ENCODE measurements around the gene TULP4. TPM values are rescaled to one million over a fixed set of nuclear protein-coding genes. Genes with fewer than 3 reads are reported as not detected.
A peak's percentile ranks its signal among the peaks of the same experiment; 100 is the strongest.

TULP4 gene
- total and polyA plus RNA-seq, 2 experiments from 2014 or later, result 20.0 to 118 TPM

DNA sequence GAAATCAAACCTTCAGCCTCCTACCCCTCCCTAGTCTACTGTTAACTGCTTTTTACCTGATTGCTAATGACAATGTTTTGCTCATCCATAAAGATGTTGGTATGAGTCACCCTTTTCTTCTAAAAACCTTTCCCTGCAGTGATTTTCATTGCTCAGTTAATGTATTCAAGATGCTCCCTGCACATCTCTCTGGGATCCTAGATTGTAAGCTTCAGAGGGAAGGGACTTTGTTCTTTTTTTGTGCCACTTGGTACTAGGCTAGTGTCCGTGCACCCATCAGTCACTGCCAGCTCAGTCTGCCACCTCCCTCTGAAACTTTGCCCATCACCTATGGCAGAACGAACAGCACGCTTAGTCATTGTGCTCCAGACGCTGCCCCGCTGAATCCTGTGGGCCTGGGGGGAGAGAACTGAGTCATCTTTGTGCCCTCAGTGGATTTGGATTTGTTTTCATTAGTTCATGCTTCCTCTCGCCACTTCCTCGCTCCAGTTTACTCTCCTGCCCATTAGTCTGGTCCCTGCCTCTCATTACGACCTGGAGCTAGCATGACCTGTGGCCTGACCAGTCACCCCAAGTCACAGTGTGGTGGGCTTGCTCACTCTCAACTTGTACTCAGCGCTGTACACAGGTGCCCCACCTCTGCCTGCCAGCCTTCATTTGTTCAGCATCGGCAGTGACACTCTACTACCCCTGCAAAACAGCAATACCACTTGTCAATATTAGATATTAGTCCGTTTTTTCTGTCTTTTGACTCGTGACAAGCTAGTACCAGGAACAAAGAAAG is 169.6 kb downstream of the TULP4 start:
- Histone ChIP-seq H3K4me3 (no peak overlapping the region), H3K36me3 (peaks cover 16% of the 10 kb centered on the region), H3K27me3 (no peaks in the 10 kb centered on the region), H3K27ac (no peak overlapping the region), H3K4me1 (ENCODE audit: low read depth) (no peaks in the 10 kb centered on the region), H3K9me3 (ENCODE audit: low read depth) (no peaks in the 10 kb centered on the region)
- peak in 1 of 2 donors; percentile 48 for DNase-seq (ENCODE audit: low read depth in 1 of 2, low spot score in 1 of 2)
- TF ChIP-seq CTCF (IDR thresholded peaks at IDR 0.05; ENCODE audit: low read depth, low read length), result no peak

- no peaks in the 10 kb centered on the region for H3K4me1 ChIP-seq (ENCODE audit: low read depth)
- H3K9me3 ChIP-seq (ENCODE audit: low read depth), result no peaks in the 10 kb centered on the region
- H3K27me3 ChIP-seq, result no peaks in the 10 kb centered on the region
- DNase-seq (ENCODE audit: low read depth in 1 of 2, low spot score in 1 of 2), result no peak
- no peak for TF ChIP-seq CTCF (IDR thresholded peaks at IDR 0.05; ENCODE audit: low read depth, low read length)
- H3K36me3 ChIP-seq, result peaks cover 11% of the 10 kb centered on the region
- H3K4me3 ChIP-seq, result no peak overlapping the region
- H3K27ac ChIP-seq, result no peak overlapping the region
These were observed 173.2 kb downstream of the TULP4 start for GRCh38 chr6:158485431-158485830.

DNA sequence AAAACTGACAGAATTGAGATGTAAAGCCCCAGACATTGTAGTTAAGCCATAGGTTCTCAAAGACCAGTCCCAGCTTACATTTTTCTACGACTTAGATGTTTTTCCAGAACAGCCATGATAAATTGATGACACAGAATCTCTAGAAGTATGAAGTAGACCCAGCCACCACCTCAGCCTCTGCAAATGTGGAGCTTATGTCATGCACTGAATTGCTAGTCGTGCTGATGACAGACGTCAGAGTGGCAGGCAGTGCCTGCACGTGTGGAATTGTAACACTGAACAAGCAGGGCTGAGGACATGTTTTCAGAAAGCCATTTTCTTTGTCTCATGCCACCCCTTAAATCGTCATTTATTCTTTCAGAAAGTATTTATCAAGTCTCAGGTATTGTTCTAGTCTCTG is 175.2 kb downstream of the TULP4 start:
- DNase-seq (ENCODE audit: low read depth in 1 of 2, low spot score in 1 of 2), result no peak
- TF ChIP-seq CTCF (IDR thresholded peaks at IDR 0.05; ENCODE audit: low read depth, low read length), result no peak
- no peak overlapping the region for H3K27ac ChIP-seq

GRCh38 chr6:158488065-158488464 is 175.8 kb downstream of the TULP4 start:
- H3K4me3 ChIP-seq, result no peak overlapping the region
- H3K9me3 ChIP-seq (ENCODE audit: low read depth), result no peaks in the 10 kb centered on the region
- H3K36me3 ChIP-seq, result peaks cover 7% of the 10 kb centered on the region
- no peaks in the 10 kb centered on the region for H3K4me1 ChIP-seq (ENCODE audit: low read depth)
- no peak overlapping the region for H3K27ac ChIP-seq
- DNase-seq (ENCODE audit: low read depth in 1 of 2, low spot score in 1 of 2), result peak in 1 of 2 donors; percentile 91
- TF ChIP-seq CTCF (IDR thresholded peaks at IDR 0.05; ENCODE audit: low read depth, low read length), result no peak
- H3K27me3 ChIP-seq, result no peaks in the 10 kb centered on the region

More for the DNA sequence above, 175.2 kb downstream of the TULP4 start:
- Histone ChIP-seq H3K9me3 (ENCODE audit: low read depth) (no peaks in the 10 kb centered on the region), H3K4me3 (no peak overlapping the region), H3K27me3 (no peaks in the 10 kb centered on the region), H3K4me1 (ENCODE audit: low read depth) (no peaks in the 10 kb centered on the region), H3K36me3 (peaks cover 5% of the 10 kb centered on the region)

DNA sequence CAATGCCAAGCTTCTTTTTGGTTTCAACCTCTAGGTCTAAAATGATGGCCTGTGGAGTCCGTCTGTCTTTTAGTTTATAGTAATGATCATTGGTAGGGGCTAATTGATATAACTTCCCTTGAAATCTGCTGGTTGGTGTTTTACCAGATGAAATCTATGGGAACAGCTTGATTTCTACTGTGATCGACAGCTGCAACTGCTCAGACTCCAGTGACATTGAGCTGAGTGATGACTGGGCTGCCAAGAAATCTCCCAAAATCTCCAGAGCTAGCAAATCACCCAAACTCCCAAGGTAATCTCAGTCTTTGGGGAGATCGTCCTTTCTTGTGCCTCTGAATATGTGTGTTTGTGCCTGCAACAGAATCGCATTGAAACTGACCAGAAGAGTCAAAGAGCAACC is 177.2 kb downstream of the TULP4 start:
- Histone ChIP-seq H3K4me3 (no peak overlapping the region), H3K27ac (no peak overlapping the region), H3K36me3 (peaks cover 5% of the 10 kb centered on the region), H3K27me3 (no peaks in the 10 kb centered on the region), H3K9me3 (ENCODE audit: low read depth) (no peaks in the 10 kb centered on the region), H3K4me1 (ENCODE audit: low read depth) (no peaks in the 10 kb centered on the region)
- TF ChIP-seq CTCF (IDR thresholded peaks at IDR 0.05; ENCODE audit: low read depth, low read length), result no peak
- no peak for DNase-seq (ENCODE audit: low read depth in 1 of 2, low spot score in 1 of 2)

All from cardiac muscle cell (in vitro differentiated cells and primary cell).